ENCODE data around the gene CCR2.

Gene CCR2

DNA sequence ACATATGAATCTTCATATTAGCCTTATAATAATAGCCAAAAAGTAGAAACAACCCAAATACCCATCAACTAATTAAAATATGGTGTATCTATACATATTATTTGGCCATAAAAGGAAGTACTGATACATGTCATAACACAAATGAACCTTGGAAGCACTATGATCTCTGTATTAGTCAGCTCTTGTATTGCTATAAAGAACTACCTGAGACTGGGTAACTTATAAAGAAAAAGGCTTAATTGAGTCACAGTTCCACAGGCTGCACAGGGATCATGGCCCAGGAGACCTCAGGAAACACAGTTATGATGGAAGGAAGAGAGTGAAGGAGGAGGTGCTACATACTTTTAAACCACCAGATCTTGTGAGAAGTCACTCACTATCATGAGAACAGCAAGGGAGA, 16.0 kb upstream of the CCR2 start:
- H2BK15ac ChIP-seq (ENCODE audit: low read length): no peak overlapping the region
- H3K36me3 ChIP-seq (replicated peaks in 1 of 2; ENCODE audit: control insufficient read depth in 2 of 2, insufficient read depth in 2 of 2, low read length in 2 of 2): no peaks in the 10 kb centered on the region
- H4K91ac ChIP-seq (ENCODE audit: low read depth, low read length, poor library complexity): no peak overlapping the region
- DNase-seq (ENCODE audit: low spot score): no peak
- no peaks in the 10 kb centered on the region for H3K79me1 ChIP-seq (ENCODE audit: low read depth, low read length)
- no peak overlapping the region for H3K23ac ChIP-seq (ENCODE audit: low read depth, low read length, poor library complexity)
- H2BK120ac ChIP-seq (ENCODE audit: low read depth, low read length): no peak overlapping the region
- peaks cover 0 to 3% of the 10 kb centered on the region in 2 donors for H3K9me3 ChIP-seq (replicated peaks in 1 of 2; ENCODE audit: control insufficient read depth in 2 of 2, insufficient read depth in 1 of 2, low read depth in 1 of 2, low read length in 2 of 2)
- H3K14ac ChIP-seq (ENCODE audit: low read length): no peak overlapping the region
- H2BK12ac ChIP-seq (ENCODE audit: low read length): no peak overlapping the region
- H2BK5ac ChIP-seq (ENCODE audit: low read length): no peak overlapping the region
- no peak overlapping the region for H3K4me3 ChIP-seq (ENCODE audit: low read length in 2 of 2)
- no peak overlapping the region for H3K27ac ChIP-seq (replicated peaks; ENCODE audit: low read length)
- no peak overlapping the region for H3K9ac ChIP-seq (ENCODE audit: low read depth, low read length, poor library complexity)
- H2AK5ac ChIP-seq (ENCODE audit: low read depth, low read length): no peak overlapping the region
- H3K27me3 ChIP-seq (ENCODE audit: control insufficient read depth in 3 of 3, insufficient read depth in 3 of 3, low read depth in 1 of 3, low read length in 3 of 3): no peaks in the 10 kb centered on the region
- no peak overlapping the region for H4K8ac ChIP-seq (ENCODE audit: low read depth, low read length)
- H3K4me1 ChIP-seq (ENCODE audit: control insufficient read depth in 2 of 2, insufficient read depth in 1 of 2, low read depth in 1 of 2, low read length in 2 of 2): no peaks in the 10 kb centered on the region
- no peak overlapping the region for H3K4me2 ChIP-seq (ENCODE audit: insufficient read depth, low read length, poor library complexity, severe bottlenecking)
- H3K18ac ChIP-seq (ENCODE audit: low read length): no peak overlapping the region
- H3K4ac ChIP-seq (ENCODE audit: low read length): no peak overlapping the region
- no peak overlapping the region for H2AFZ ChIP-seq (ENCODE audit: low read length)

DNA sequence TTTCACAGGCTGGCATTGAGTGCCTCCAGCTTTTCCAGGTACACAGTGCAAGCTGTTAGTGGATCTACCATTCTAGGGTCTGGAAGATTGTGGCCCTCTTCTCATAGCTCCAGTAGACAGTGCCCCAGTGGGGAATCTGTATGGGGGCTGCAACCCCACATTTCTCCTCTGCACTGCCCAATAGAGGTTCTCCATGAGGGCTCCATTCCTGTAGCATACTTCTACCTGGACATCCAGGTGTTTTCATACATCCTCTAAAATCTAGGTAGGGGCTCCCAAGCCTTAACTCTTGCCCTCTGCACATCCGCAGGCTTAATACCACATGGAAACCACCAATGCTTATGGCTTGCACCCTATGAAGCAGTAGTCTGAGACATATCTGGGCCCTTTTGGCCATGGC, 15.1 kb upstream of the CCR2 start:
- DNase-seq (ENCODE audit: low spot score): no peak
- Histone ChIP-seq H4K8ac (ENCODE audit: low read depth, low read length) (no peak overlapping the region), H2AK5ac (ENCODE audit: low read depth, low read length) (no peak overlapping the region), H3K14ac (ENCODE audit: low read length) (no peak overlapping the region), H3K27ac (replicated peaks; ENCODE audit: low read length) (no peak overlapping the region), H3K36me3 (replicated peaks in 1 of 2; ENCODE audit: control insufficient read depth in 2 of 2, insufficient read depth in 2 of 2, low read length in 2 of 2) (no peaks in the 10 kb centered on the region), H2BK120ac (ENCODE audit: low read depth, low read length) (no peak overlapping the region), H3K18ac (ENCODE audit: low read length) (no peak overlapping the region), H3K9ac (ENCODE audit: low read depth, low read length, poor library complexity) (no peak overlapping the region), H3K27me3 (ENCODE audit: control insufficient read depth in 3 of 3, insufficient read depth in 3 of 3, low read depth in 1 of 3, low read length in 3 of 3) (no peaks in the 10 kb centered on the region), H3K4ac (ENCODE audit: low read length) (no peak overlapping the region), H3K4me3 (ENCODE audit: low read length in 2 of 2) (no peak overlapping the region), H3K4me1 (ENCODE audit: control insufficient read depth in 2 of 2, insufficient read depth in 1 of 2, low read depth in 1 of 2, low read length in 2 of 2) (no peaks in the 10 kb centered on the region), H2BK5ac (ENCODE audit: low read length) (no peak overlapping the region), H2BK15ac (ENCODE audit: low read length) (no peak overlapping the region), H4K91ac (ENCODE audit: low read depth, low read length, poor library complexity) (no peak overlapping the region), H3K23ac (ENCODE audit: low read depth, low read length, poor library complexity) (no peak overlapping the region), H2BK12ac (ENCODE audit: low read length) (no peak overlapping the region), H3K9me3 (replicated peaks in 1 of 2; ENCODE audit: control insufficient read depth in 2 of 2, insufficient read depth in 1 of 2, low read depth in 1 of 2, low read length in 2 of 2) (peaks cover 0 to 3% of the 10 kb centered on the region in 2 donors), H3K4me2 (ENCODE audit: insufficient read depth, low read length, poor library complexity, severe bottlenecking) (no peak overlapping the region), H3K79me1 (ENCODE audit: low read depth, low read length) (no peaks in the 10 kb centered on the region), H2AFZ (ENCODE audit: low read length) (no peak overlapping the region)
- WGBS, 2 donors (ENCODE audit: extremely low coverage in 2 of 2, insufficient read length in 2 of 2, insufficient replicate concordance in 1 of 2): no CpG with 5 or more reads among the region's 1 CpG

DNA sequence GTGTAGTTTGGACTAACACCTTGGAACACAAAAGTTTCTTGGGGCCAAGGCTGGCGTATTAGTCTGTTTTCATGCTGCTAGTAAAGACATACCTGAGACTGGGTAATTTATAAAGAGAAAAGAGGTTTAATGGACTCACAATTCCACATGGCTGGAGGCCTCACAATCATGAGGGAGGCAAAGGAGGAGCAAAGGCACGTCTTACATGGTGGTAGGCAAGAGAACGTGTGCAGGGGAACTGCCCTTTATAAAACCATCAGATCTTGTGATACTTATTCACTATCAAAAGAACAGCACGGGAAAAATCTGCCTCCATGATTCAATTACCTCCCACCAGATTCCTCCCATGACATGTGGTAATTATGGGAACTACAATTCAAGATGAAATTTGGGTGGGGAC, 9.4 kb upstream of the CCR2 start:
- H3K9me3 ChIP-seq (replicated peaks in 1 of 2; ENCODE audit: control insufficient read depth in 2 of 2, insufficient read depth in 1 of 2, low read depth in 1 of 2, low read length in 2 of 2): no peaks in the 10 kb centered on the region
- H3K18ac ChIP-seq (ENCODE audit: low read length): no peak overlapping the region
- no peaks in the 10 kb centered on the region for H3K36me3 ChIP-seq (replicated peaks in 1 of 2; ENCODE audit: control insufficient read depth in 2 of 2, insufficient read depth in 2 of 2, low read length in 2 of 2)
- H2BK120ac ChIP-seq (ENCODE audit: low read depth, low read length): no peak overlapping the region
- no peak overlapping the region for H3K4ac ChIP-seq (ENCODE audit: low read length)
- no peaks in the 10 kb centered on the region for H3K79me1 ChIP-seq (ENCODE audit: low read depth, low read length)
- no peak overlapping the region for H2BK15ac ChIP-seq (ENCODE audit: low read length)
- H4K8ac ChIP-seq (ENCODE audit: low read depth, low read length): no peak overlapping the region
- H3K27ac ChIP-seq (replicated peaks; ENCODE audit: low read length): no peak overlapping the region
- DNase-seq (ENCODE audit: low spot score): no peak
- no peaks in the 10 kb centered on the region for H3K27me3 ChIP-seq (ENCODE audit: control insufficient read depth in 3 of 3, insufficient read depth in 3 of 3, low read depth in 1 of 3, low read length in 3 of 3)
- no peak overlapping the region for H2BK5ac ChIP-seq (ENCODE audit: low read length)
- H3K4me1 ChIP-seq (ENCODE audit: control insufficient read depth in 2 of 2, insufficient read depth in 1 of 2, low read depth in 1 of 2, low read length in 2 of 2): no peaks in the 10 kb centered on the region
- no CpG with 5 or more reads among the region's 4 CpGs for WGBS, 2 donors (ENCODE audit: extremely low coverage in 2 of 2, insufficient read length in 2 of 2, insufficient replicate concordance in 1 of 2)
- H3K9ac ChIP-seq (ENCODE audit: low read depth, low read length, poor library complexity): no peak overlapping the region
- no peak overlapping the region for H2BK12ac ChIP-seq (ENCODE audit: low read length)
- H3K4me3 ChIP-seq (ENCODE audit: low read length in 2 of 2): no peak overlapping the region
- no peak overlapping the region for H3K4me2 ChIP-seq (ENCODE audit: insufficient read depth, low read length, poor library complexity, severe bottlenecking)
- no peak overlapping the region for H2AK5ac ChIP-seq (ENCODE audit: low read depth, low read length)
- no peak overlapping the region for H3K14ac ChIP-seq (ENCODE audit: low read length)
- H3K23ac ChIP-seq (ENCODE audit: low read depth, low read length, poor library complexity): no peak overlapping the region
- no peak overlapping the region for H2AFZ ChIP-seq (ENCODE audit: low read length)
- no peak overlapping the region for H4K91ac ChIP-seq (ENCODE audit: low read depth, low read length, poor library complexity)

DNA sequence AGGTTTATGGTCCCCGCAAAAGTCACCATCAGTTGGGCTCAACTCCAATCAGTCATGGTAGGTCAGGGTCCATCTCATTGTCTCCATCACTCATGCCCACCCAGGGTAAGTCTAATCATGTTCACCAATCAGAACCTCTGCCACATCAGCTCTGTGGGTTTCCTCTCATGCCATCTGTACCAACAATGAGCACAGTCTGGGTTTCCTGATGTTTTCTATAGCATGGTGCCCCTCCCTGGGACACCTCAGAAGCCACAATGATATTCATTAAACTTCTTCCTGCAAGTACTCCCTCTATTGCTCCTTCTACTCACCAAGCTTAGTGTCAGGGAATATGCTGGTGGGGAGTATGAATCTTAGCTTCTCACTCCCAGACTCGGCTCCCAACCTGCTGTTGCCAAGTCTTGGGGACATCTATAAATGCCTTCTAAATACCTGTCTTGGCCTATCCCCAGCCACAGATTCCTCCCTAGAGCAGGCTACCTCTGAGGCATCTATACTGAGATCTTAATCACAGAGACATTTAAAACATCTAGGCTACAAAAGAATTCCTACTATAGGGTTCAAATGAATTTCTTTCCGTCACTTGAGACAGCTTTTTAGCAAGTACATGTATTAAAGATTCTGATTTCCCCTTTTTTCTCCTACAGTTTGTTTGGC, 5.0 kb upstream of the CCR2 start:
- Histone ChIP-seq H3K9ac (ENCODE audit: low read depth, low read length, poor library complexity) (no peak overlapping the region), H3K9me3 (replicated peaks in 1 of 2; ENCODE audit: control insufficient read depth in 2 of 2, insufficient read depth in 1 of 2, low read depth in 1 of 2, low read length in 2 of 2) (no peaks in the 10 kb centered on the region), H3K23ac (ENCODE audit: low read depth, low read length, poor library complexity) (no peak overlapping the region), H3K4me3 (ENCODE audit: low read length in 2 of 2) (no peak overlapping the region), H4K8ac (ENCODE audit: low read depth, low read length) (no peak overlapping the region), H3K79me1 (ENCODE audit: low read depth, low read length) (no peaks in the 10 kb centered on the region), H2BK120ac (ENCODE audit: low read depth, low read length) (no peak overlapping the region), H2BK15ac (ENCODE audit: low read length) (no peak overlapping the region), H3K14ac (ENCODE audit: low read length) (no peak overlapping the region), H2BK5ac (ENCODE audit: low read length) (no peak overlapping the region), H3K27ac (replicated peaks; ENCODE audit: low read length) (no peak overlapping the region), H3K4ac (ENCODE audit: low read length) (no peak overlapping the region), H3K18ac (ENCODE audit: low read length) (no peak overlapping the region), H4K91ac (ENCODE audit: low read depth, low read length, poor library complexity) (no peak overlapping the region), H3K27me3 (ENCODE audit: control insufficient read depth in 3 of 3, insufficient read depth in 3 of 3, low read depth in 1 of 3, low read length in 3 of 3) (no peaks in the 10 kb centered on the region), H2AK5ac (ENCODE audit: low read depth, low read length) (no peak overlapping the region), H3K4me2 (ENCODE audit: insufficient read depth, low read length, poor library complexity, severe bottlenecking) (no peak overlapping the region), H2BK12ac (ENCODE audit: low read length) (no peak overlapping the region), H3K4me1 (ENCODE audit: control insufficient read depth in 2 of 2, insufficient read depth in 1 of 2, low read depth in 1 of 2, low read length in 2 of 2) (no peaks in the 10 kb centered on the region), H3K36me3 (replicated peaks in 1 of 2; ENCODE audit: control insufficient read depth in 2 of 2, insufficient read depth in 2 of 2, low read length in 2 of 2) (no peaks in the 10 kb centered on the region), H2AFZ (ENCODE audit: low read length) (no peak overlapping the region)
- no CpG with 5 or more reads among the region's 3 CpGs for WGBS, 2 donors (ENCODE audit: extremely low coverage in 2 of 2, insufficient read length in 2 of 2, insufficient replicate concordance in 1 of 2)
- DNase-seq (ENCODE audit: low spot score): no peak
